ENCODE results near the gene NFATC2.

Gene NFATC2

DNA sequence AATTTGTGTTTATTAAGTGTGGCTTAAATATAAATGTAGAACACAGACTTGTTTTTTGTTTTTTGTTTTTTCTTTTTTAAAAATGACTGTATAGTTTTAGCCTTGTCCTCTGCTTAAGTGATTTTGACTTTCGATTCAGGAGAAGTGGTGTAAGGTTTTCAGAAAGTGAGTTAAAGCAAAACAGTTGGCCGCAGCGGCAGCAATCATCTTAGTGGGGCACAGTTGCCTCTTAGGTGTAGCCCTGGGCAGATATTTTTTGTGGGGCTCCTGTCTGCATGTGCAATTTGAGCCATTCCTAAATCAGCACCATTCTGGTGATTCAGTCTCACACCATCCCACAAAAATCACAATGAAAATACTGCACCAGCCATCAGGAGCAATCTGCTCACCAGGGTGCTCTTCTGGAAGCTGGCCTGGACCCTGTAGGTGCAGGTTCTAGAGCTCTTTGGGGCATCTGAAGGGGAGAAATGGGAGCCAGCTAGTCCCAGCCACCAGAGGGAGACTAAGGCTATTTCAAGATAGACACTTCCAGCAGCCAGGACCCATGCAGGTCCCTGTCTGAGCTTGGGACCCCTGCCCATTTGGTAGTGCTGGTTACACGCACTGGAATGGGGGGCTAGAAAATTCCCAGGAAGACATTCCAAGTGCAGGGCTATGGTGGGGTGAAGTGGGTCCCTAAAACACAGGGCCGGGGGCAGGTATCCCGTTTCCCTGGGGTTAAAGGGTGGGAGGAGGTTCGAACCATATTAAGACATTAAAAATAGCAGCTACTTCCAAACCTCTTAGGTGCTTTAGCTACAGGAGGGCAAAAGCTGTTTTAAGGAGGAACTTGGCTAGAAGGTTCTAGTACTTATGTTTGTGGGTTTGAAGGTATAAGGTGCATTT is 156.6 kb downstream of the NFATC2 start:
- no peak for DNase-seq

DNA sequence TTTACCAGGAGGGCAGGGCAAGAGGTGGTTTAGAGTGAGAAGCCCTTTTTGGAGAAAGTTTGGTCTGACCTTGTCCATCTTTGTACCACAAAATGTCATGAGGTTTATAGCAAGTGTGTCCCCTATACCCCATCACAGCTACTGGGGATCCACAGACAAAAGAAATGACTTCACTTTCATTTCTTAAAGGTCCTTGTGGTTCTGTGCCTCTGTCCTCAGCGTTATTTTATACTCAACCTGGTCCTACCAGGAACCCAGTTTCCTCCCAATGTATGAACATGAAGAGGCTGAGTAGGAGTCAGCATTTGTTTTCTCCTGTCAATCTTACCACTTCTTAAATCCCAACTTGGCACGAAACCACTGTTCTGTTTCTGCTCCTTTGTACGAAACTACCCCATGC is 157.6 kb downstream of the NFATC2 start:
- DNase-seq: no peak

DNA sequence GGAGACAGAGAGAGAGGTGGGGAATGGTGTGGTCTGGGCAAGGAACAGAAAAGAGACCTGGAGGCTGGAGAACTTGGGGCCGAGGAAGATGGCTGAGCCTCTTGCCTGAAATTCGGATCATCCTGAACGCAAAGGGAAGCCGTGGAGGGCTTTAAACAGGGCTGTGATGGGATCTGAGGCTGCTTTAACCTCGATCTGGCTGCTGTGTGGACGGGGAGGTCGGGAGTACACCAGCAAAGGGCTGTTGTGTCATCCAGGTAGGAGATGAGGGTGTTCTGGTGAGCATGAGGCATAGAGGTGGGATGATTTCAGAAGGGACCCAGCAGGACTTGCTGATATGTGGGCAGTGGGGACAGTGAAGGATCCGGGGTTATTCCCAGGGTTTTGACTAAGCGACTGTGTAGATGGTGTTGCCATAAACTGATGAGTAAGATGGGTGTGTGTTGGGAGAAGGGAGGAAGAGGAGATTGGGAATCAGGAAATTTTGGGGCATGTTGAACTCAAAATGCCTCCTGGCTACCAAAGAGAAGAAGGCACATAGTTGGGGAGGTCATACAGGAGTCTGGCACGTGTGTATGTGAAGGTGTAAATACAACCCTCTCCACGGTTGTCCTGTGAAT is 158.5 kb downstream of the NFATC2 start:
- no peak for DNase-seq

DNA sequence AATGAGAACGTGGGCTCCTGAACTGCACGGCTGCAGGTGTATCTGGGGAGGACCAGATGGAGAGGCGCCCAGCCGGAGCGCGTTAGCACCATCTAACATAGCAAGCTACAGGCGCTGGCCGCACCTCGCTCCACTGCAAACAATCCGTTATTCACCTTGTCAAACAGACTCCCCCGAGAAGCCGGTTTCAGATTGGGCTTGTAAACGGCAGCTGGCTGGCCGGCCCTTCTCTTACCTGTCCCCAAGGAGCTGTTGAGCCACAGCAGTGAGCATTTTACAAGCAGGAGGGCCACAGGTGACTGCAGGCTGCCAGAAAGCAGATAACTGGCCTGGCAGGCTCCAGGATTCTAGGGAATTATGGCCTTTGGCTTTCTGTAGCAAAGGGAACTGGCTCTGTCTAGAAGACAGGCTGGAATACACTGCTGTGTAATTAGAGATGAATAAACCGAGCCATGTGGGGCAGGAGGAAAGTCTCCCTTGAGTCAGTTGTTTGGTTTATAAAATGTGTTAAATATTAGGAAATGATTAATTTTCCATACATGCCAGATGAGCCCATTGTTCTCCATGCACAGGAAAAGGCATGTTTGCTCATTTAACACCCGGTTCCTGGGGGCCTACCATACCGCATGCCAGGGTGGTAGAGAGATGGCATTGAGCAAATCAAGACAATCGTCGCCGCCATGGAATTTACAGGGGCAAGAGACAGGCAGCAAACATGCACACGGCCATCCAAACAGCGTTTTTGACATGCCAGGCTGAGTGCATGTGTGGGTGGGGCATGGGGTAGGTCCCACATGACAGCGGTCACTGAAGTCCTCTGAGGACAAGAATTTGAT is 159.3 kb downstream of the NFATC2 start:
- peak; percentile 12 for DNase-seq

DNA sequence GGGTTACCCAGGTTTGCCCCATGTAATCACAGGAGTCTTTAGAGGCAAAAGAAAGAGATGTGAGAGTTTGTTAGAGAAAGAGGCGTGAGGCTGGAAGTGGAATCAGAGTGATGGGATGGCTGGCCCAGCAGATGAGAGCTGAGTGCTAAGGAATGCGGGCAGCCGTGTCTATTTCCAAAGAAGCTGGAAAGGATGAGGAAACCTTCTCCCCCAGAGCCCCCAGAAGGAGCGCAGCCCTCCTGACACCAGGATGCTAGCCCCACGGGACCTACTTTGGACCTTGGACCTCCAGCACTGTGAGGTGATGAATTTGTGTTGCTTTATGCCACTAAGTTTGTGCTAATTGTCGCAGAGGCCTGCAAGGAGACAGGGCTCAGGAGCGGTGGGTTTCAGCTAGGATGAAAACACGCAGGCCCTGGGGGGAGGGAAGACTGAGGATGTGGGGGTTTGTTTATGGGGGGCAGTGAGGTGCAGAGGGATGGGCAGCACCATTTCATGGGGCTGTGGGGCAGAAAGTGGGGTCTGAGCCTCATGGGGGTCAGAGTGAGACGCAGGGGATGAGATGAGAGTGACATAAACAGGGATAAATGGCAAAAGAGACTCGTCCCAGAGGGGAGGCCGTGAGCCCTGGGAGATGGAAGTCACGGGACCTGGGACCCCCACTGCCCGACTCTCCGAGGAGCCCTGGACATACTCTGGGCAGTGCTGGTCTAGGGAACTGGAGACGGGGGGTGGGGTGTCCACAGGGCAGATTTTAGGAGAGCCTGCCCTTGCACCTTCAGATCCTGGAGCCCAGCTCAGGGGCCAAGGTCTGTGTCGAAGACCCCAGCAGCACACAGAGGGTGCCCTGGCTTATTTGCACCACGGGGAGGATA is 160.2 kb downstream of the NFATC2 start:
- no peak for DNase-seq

DNA sequence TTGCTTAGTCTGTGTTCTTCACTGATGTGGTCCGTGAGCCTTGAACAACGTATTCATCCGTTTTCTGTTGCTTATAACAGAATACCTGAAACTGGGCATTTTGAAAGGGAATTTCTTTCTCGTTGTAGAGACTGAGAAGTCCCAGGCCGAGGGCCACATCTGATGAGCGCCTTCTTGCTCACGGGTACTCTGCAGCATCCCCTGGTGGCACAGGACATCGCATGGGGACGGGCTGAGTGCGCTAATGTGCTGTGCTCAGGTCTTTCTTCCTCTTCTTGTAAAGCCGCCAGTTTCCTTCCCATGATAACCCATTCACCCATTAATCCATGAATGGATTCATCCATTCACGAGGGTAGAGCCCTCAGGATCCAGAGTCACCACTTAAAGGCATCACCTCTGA is 161.0 kb downstream of the NFATC2 start:
- DNase-seq: no peak

DNA sequence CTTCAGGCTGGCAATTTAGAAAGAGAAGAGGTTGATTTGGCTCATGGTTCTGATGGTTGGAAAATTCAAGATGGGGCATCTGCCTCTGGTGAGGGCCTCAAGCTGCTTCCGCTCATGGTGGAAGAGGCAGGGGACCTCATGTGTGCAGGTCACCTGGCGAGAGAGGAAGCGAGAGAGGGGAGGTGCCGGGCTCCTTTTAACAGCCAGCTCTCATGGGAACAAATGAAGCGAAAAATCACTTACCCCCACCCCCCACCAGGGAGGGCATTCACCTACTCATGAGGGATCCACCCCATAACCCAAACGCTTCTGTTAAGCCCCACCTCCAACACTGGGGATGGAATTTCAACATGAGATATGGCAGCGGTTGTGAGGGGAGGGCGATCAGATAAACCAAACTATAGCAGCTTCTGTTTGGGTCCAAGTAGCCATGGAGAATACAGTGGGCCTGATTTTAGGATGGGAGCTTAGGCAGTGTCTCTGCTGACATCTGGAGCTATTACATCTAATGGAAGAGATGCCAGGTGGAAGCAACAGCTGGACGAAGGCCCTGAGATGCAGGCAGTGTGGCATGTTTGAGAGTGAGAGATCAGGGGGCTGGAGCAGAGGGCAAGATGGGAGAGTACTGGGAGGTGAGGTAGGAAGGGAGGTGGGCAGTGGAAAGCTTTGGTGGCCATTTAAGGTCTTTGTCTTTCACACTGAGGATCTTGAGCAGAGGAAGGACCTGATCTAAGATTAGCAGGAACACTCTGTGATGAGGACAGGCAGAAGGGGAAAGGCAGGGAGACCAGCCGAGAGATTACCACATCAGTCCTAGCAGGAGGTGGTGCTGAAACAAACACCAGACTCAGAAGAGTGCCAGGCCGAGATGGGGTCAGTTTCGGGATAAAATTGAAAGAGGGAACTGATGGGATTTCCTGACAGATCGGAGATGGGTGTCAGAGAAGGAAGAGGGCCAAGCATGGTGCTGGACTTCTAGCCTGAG is 161.8 kb downstream of the NFATC2 start:
- no peak for DNase-seq

- no peak for DNase-seq
Observed at GRCh38 chr20:51379601-51380341, 162.7 kb downstream of the NFATC2 start.

DNA sequence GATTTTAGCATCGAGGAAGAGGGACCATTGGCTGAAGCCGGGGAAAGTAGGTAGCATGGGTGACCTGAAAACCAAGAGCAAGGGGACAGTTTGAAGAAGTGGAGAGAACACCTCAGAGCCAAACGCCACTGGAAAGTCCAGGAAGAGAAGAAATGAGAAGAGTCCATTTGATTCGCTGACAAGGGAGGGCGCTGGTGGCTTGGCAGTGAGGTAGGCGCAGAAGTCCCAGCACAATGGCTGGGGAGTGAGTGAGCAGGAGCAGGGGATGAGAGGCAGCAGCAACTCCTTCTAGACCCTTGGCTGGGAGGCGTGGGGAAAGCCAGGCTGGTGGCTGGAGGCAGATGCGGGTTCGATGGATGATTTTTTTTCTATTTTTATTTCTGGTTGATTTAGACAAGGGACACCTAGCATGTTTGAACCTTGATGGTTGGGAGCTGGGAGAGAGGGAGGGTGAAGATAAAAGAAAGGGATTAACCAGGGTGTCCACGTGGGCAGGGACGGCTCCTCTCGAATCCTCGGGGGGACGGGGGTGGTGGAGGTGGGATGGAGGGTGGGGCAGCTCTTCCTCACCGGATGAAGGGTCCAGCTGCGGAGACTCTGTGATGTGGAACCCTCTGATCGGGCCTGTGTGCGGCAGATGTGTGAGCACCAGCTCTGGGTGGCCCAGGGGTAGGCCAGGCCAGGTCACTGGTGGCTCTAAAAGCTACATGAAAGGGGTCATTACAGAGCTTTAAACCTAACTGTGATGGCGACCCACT is 164.2 kb downstream of the NFATC2 start:
- DNase-seq: no peak

DNA sequence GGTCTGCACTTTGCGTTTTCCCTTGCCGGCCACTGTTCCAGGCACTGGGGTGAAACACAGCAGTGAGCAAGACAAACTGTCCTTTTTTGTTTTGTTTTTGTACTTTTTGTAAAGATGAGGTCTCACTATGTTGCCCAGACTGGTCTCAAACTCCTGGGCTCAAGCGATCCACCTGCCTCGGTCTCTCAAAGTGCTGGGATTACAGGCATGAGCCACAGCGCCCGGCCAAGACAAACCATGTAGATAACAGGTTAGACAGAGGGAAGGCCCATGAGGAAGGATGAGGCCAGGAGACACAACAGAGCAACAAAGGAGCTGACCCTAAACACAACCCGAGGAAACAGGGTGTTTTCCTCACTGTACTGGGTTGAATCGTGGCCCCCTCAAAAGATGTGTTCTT is 165.4 kb downstream of the NFATC2 start:
- DNase-seq: no peak

- DNase-seq: no peak
Observed at GRCh38 chr20:51376111-51376510, 166.4 kb downstream of the NFATC2 start.

DNA sequence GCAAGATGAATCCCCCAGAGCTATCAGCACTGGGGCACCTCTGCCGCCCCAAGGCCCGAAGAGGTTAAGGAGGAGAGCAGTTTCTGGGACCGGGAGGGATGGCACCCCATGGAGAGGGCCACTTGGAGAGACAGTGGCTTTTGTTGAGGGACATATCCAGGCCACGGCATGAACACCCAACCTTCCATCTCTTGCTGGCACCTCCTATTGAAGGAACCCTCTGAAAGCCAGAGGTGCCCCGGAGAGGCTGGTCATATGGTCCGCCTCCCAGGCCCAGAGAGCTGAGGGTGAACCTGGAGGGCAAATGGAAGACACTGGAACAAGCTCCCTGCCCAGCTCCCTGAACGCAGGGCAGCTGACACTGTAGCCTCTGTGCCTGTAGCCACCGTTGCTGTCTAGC is 167.0 kb downstream of the NFATC2 start:
- DNase-seq: no peak

GRCh38 chr20:51374961-51375360 is 167.6 kb downstream of the NFATC2 start:
- DNase-seq: no peak

- no peak for DNase-seq
Observed at GRCh38 chr20:51374456-51374830, 168.1 kb downstream of the NFATC2 start.

GRCh38 chr20:51373713-51374455 is 168.6 kb downstream of the NFATC2 start:
- DNase-seq: no peak

GRCh38 chr20:51372966-51373365 is 169.6 kb downstream of the NFATC2 start:
- no peak for DNase-seq

DNA sequence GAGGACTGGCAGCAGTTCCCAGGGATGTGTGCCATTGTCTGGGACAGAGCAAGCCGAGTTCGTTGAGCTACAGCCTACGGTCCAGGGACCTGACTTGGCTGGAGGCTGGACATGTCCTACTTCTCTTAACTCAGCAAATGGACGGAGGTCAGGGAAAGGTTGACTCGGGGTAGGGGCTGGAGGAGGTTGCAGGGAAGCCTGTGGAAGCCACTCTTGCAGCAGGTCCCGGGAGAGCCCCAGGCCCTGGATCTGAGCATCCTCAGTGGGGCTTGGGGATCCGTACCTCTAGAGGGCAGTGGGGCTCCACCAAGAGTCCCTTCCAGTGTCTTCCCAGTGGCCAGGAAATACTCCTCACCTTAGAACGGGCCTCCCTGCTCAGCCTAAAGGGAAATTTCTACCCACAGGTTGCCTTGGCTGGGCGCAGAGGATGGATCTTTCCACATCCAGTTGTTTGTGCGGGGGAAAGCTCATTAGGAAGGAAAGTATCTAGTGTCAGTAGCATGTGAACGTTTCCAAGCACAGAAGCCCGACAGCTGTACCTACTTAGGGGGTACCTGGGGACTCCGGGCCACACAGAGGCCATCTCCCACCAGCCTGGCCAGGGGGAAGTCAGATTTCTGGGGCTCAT is 170.2 kb downstream of the NFATC2 start:
- peak; percentile 27 for DNase-seq

GRCh38 chr20:51371720-51372119 is 170.8 kb downstream of the NFATC2 start:
- no peak for DNase-seq

- DNase-seq: no peak
Observed at GRCh38 chr20:51369503-51369902, 173.0 kb downstream of the NFATC2 start.

Data from NCI-H510A treated with DMSO at 0.1 percent for 48 hours (cell line).